Stomach (tissue), 4 donors: ENCODE measurements around the gene PNPLA8.

ENCODE experiments used
- CTCF ChIP-seq, 7 experiments: fragments of 450-650 bp in 4 of 7; fragments of 200-600 bp in 3 of 7; sonication (generic) in 3 of 7; IDR thresholded peaks; one replicate each; pipeline ENCODE4 v1.5.1; 2016 to 2019; ENCODE audit warnings: antibody characterized with exemption in 7 of 7, control low read depth in 2 of 7, mild to moderate bottlenecking in 1 of 7
- EP300 ChIP-seq: sonication (generic); formaldehyde crosslinking; IDR thresholded peaks from one replicate; pipeline ENCODE4 v1.6.1; 2017; ENCODE audit warnings: antibody characterized with exemption
- POLR2A ChIP-seq, 4 donors: fragments of 450-650 bp; IDR thresholded peaks; one replicate each; pipeline ENCODE4 v1.6.1; 2016; ENCODE audit warnings: antibody characterized with exemption in 4 of 4, control low read depth in 2 of 4, mild to moderate bottlenecking in 1 of 4, moderate library complexity in 1 of 4
- POLR2AphosphoS5 ChIP-seq, 3 donors: sonication (generic); formaldehyde crosslinking; IDR thresholded peaks; one replicate each; pipeline ENCODE4 v1.6.1; 2016; ENCODE audit warnings: antibody characterized with exemption in 3 of 3

GRCh38 chr7:108459922-108460551 is 65.9 kb downstream of the PNPLA8 start:
- TF ChIP-seq CTCF (IDR thresholded peaks at IDR 0.05) (peak in 5 of 7 experiments; percentile 20 to 40 (median 32)), POLR2AphosphoS5 (IDR thresholded peaks at IDR 0.05) (no peak), POLR2A (IDR thresholded peaks at IDR 0.05) (no peak), EP300 (no peak)
